ENCODE data around the gene CNTD1.

DNA sequence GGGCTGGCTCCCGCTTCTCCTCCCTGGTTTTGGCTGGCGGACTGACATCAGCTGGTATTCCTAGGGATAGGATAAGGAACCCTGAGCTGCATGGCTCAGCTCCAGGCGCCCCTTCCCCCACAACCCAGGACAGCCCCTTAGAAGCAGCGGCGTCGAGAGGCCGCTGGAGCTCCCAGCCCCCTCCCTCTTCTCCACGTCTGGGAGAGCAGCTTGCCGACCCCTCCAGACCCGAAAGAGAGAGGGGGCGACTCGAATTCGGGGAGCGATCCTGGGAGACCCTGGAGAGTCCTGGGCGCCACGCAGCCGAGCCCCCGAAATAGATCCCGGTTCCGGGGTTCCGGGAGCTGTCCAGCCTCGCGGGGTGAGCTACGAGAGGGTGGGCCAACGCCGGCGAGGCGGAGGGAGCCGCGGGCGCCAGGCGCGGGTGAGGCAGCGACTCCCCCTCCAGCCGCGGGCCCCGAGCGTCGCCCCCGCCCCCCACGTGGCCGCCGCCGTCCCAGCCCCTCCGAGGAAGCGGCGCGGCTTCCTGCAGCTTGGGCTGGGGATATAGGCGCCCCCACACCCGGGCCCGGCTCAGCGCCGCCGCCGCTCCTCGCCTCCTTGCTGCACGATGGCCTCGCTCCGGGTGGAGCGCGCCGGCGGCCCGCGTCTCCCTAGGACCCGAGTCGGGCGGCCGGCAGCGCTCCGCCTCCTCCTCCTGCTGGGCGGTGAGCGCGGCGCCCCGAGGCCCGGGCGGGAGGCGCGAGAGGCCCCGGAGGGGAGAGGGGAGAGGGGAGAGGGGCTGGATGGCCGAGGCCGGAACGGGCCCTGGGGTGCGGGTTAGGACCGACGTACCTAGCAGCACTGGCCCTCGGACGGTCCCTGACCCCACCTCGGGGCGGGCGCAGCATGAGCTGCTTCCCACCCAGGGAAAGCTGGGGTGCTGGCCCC lies 37.7 kb upstream of the CNTD1 start, which contains the start of gene RAMP2:
- TF ChIP-seq, protein P1, sequence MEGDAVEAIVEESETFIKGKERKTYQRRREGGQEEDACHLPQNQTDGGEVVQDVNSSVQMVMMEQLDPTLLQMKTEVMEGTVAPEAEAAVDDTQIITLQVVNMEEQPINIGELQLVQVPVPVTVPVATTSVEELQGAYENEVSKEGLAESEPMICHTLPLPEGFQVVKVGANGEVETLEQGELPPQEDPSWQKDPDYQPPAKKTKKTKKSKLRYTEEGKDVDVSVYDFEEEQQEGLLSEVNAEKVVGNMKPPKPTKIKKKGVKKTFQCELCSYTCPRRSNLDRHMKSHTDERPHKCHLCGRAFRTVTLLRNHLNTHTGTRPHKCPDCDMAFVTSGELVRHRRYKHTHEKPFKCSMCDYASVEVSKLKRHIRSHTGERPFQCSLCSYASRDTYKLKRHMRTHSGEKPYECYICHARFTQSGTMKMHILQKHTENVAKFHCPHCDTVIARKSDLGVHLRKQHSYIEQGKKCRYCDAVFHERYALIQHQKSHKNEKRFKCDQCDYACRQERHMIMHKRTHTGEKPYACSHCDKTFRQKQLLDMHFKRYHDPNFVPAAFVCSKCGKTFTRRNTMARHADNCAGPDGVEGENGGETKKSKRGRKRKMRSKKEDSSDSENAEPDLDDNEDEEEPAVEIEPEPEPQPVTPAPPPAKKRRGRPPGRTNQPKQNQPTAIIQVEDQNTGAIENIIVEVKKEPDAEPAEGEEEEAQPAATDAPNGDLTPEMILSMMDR (IDR thresholded peaks at IDR 0.05; ENCODE audit: poor library complexity), result no peak
- TF ChIP-seq EZH2 (IDR thresholded peaks at IDR 0.05; ENCODE audit: borderline replicate concordance), result peak; percentile 36

Measured in hepatocyte (in vitro differentiated cells).